HL-60/S4 treated with retinoic acid at 250 ng/mL for 4 days and 3 days (cell line): ENCODE results near the gene PRXL2C.
"Not testable (repeated sequence)": the region's sequence is repeated elsewhere in the genome, so short reads cannot be mapped to it uniquely, and the experiment has no call there.

Source experiments
- in situ Hi-C: fragments of 300-500 bp; cut with MboI; formaldehyde crosslinking; loops from 2 replicates; pipeline ENCODE4 v1.7.0; 2022; ENCODE audit warnings: low sequenced_read_pairs

The PRXL2C gene

GRCh38 chr9:96651626-96652025 lies 3.5 kb downstream of the PRXL2C start:
- in situ Hi-C loops = loop anchor here (25.0 kb wide), 1 partner anchor 314 kb away; no protein-coding TSS in a partner anchor

GRCh38 chr9:96649620-96650324 lies 5.3 kb downstream of the PRXL2C start:
- in situ Hi-C loops = loop anchor here (10.0 to 25.0 kb wide), 2 partner anchors 205 to 312 kb away; no protein-coding TSS in a partner anchor

GRCh38 chr9:96646081-96646991 lies 8.8 kb downstream of the PRXL2C start:
- in situ Hi-C loops = loop anchor here (10.0 kb wide), 1 partner anchor 202 kb away; no protein-coding TSS in a partner anchor

- in situ Hi-C loops = loop anchor here (10.0 kb wide), 1 partner anchor 199 kb away; no protein-coding TSS in a partner anchor
Measured at GRCh38 chr9:96644137-96644536, 11.0 kb downstream of the PRXL2C start.

- in situ Hi-C loops = loop anchor here (10.0 kb wide), 1 partner anchor 197 kb away; no protein-coding TSS in a partner anchor
Measured at GRCh38 chr9:96641514-96641913, 13.6 kb downstream of the PRXL2C start.

GRCh38 chr9:96638606-96639364 lies 16.3 kb downstream of the PRXL2C start:
- in situ Hi-C loops = no loop called here

- in situ Hi-C loops = no loop called here
Measured at GRCh38 chr9:96636368-96636767, 18.7 kb downstream of the PRXL2C start.

- in situ Hi-C loops = not testable (repeated sequence)
Measured at GRCh38 chr9:96633579-96633978, 21.5 kb downstream of the PRXL2C start.

- in situ Hi-C loops = no loop called here
Measured at GRCh38 chr9:96626912-96627311, 28.2 kb downstream of the PRXL2C start.

GRCh38 chr9:96621618-96622017 lies 33.5 kb downstream of the PRXL2C start:
- in situ Hi-C loops = no loop called here

- in situ Hi-C loops = no loop called here
Measured at GRCh38 chr9:96620832-96621269, 34.3 kb downstream of the PRXL2C start.

- in situ Hi-C loops = no loop called here
Measured at GRCh38 chr9:96620181-96620514, 35.0 kb downstream of the PRXL2C start.

GRCh38 chr9:96619491-96620180 lies 35.5 kb downstream of the PRXL2C start, which contains the start of gene CDC14B:
Gene CDC14B, minus strand, starts transcription at chr9:96619843. Its CDS starts 465 bp downstream, at chr9:96619378.
- in situ Hi-C loops = no loop called here

GRCh38 chr9:96619124-96619465 lies 36.0 kb downstream of the PRXL2C start:
- in situ Hi-C loops = no loop called here

- in situ Hi-C loops = no loop called here
Measured at GRCh38 chr9:96618209-96619123, 36.7 kb downstream of the PRXL2C start.

- in situ Hi-C loops = no loop called here
Measured at GRCh38 chr9:96617439-96618185, 37.5 kb downstream of the PRXL2C start.

- in situ Hi-C loops = no loop called here
Measured at GRCh38 chr9:96616817-96617438, 38.2 kb downstream of the PRXL2C start.

GRCh38 chr9:96615411-96615810 lies 39.7 kb downstream of the PRXL2C start:
- in situ Hi-C loops = no loop called here
